NOMO-1 treated with DMSO at 0.1 percent for 48 hours (cell line): ENCODE results near the gene DDAH2.

Experiments used
- DNase-seq: peaks from one replicate; lab custom pipeline; 2025; ENCODE audit not compliant: unreplicated experiment; lab: John Stamatoyannopoulos, UW

The DDAH2 gene, protein sequence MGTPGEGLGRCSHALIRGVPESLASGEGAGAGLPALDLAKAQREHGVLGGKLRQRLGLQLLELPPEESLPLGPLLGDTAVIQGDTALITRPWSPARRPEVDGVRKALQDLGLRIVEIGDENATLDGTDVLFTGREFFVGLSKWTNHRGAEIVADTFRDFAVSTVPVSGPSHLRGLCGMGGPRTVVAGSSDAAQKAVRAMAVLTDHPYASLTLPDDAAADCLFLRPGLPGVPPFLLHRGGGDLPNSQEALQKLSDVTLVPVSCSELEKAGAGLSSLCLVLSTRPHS

DNA sequence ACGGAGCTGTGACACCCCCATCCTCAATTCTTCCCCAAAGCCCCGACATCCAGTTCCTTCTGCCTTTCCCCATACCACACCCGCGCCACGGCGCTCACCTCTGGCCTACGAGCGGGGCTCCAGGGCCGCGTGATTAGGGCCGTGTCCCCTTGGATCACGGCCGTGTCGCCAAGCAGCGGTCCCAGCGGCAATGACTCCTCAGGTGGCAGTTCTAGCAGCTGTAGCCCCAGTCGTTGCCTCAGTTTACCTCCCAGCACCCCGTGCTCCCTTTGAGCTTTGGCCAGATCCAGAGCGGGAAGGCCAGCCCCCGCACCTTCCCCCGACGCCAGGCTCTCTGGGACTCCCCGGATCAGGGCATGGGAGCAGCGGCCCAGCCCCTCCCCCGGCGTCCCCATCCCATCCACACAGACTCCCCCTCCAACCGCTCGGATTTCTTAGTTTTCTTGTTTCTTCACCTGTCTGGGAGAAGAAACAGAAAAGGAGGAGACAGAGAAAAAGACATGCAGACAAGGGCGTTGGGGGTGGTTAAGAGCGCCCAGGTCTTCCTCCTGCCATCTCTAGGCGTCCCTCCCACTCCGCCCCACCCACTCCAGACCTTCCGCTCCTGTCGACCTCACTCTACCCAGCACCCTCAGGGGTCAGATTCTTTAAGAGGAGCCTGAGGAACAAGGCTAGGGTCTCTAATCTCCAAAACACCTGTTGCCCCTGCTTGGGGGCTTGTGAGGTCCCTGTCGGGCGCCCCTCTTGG is at the start of gene DDAH2:
Gene DDAH2 (minus strand): TSS at position 533 of the 748 bp plus-strand sequence. CDS start 138 bp downstream, at position 395.
- DNase-seq = no peak

DNA sequence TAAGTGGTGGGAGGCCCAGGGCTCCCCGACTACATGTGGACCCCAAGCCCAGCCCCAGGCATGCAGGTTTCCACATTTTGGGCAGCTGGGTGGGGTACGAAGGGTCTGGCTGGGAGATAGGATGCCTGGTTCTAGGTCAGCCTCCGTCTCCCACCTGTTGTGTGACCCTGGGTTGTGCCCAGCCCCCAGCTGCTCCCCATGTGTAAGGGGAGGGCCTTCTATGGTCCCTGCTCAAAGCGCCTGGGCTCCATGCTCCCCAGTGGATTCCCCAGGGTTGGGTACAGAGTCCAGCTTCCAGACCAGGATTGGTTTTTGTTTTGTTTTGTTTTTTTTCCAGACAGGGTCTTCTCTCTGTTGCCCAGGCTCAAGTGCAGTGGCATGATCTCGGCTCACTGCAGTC is 49.1 kb upstream of the DDAH2 start:
- DNase-seq = no peak

DNA sequence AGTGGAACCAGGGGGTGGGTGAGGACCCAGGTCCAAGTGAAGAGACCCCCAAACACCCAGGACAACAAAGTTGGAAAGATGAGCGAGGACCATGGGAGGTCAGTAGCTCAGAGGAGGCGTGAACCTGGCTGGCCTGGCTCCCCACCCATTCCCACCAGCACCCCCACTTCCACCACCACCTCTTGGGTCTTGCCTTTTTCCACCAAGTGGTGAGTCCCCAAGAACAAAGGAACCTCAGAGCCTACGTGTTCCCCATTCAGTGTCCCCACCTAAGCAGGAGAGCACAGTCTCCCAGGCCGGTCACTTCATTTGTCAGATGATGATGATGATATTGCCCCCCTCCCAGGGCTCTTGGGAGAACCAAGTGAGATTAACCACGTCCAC is 48.6 kb upstream of the DDAH2 start:
- no peak for DNase-seq

DNA sequence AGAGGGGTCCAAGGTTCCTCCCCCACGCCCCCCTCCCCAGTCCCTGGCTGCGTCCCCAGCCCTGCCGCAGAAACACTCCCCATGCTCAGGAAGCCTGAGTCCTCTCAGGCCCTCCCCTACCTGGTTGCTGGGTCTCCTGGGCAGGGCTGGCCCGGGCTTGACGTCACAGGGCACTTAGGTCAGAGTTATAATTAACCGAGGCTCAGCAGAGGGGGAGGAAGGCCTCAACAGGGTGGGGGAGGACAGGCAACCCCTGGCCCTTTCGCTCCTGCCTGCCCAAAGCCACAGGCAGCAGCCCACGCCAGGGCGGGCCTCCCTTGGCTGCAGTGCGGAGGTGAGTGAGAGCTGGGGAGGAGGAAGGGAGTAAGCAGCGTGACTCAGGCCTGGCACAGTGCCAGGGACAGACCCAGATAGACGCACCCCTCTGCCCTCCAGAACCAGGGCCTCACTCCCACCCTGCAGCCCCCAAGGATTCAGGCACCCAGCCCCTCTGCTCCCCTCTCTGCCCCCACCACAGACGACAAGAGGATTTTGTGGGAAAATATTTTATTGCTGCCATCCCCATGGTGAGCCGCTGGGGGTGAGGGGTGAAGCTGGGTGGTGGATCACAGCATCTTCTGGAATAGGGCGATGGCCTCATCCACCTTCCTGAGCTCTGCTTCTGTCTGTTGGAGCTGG is 48.0 kb upstream of the DDAH2 start, which contains the start of gene VWA7:
Gene VWA7 (minus strand): TSS at position 340 of the 678 bp plus-strand sequence. CDS start 549 bp downstream, outside the sequence.
- DNase-seq = peak; percentile 49

DNA sequence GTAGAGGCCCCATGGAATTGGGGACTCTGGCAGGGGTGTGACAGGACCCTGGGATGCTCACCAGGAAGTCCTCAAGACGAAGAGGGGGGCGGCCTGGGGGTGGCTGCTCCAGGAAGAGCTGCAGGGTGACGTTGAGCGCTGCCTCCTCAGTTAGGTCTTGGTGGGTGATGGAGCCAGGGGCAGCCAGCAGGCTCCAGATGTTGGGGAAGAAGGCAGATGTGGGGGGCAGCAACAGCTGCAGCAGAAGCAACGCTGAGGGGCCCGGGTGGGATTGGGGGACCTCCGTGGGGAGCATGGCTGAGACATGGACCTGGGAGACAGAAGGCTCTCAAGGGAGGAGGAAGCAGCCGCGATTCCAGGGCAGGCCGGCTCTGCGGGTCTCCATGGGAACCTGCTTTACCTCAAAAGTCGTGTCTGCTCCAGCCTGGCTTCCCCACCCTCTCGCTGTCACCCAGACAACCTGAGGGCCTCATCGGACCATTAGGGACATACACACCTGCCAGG is 47.4 kb upstream of the DDAH2 start:
- DNase-seq = no peak

DNA sequence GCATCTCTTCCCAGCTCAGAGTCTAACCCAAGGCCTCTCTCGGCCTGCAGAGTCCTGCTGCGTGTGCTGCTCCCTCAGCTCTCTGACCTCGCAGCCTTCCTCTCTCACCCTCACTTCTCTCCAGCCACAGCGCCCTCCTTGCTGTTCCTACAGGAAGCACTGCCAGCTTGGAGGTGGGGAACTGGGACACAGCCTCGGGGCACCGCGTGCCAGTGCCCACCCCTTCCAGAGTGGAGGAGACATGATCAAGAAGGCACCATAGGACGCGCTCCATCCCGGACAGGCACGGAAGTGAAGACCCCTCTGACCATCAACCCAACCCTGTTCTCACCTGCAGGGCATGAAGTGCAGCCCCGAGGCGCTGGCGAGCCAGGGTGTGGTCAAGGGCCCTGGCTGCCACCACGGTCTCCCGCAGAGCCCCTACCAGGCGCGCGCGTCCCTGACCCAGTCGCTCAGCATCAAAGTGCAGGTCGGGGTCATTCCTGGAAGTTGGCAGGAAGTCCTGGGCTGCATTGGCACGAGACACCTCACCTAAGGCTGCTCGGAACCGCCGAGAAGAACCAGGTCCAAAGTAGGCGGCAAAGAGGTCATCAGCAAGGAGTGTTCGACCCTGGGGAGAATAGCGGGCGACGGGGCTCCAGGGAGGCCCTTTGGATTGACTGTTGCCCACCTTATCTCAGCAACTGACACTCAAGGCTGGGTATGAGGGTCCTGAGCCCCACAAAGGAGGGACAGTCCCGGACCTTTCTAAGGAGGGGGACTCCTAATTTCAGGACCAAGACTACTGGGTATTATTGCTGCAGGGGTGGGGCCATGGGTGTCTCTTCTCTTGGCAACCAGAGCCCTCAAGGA is 46.8 kb upstream of the DDAH2 start:
- no peak for DNase-seq

DNA sequence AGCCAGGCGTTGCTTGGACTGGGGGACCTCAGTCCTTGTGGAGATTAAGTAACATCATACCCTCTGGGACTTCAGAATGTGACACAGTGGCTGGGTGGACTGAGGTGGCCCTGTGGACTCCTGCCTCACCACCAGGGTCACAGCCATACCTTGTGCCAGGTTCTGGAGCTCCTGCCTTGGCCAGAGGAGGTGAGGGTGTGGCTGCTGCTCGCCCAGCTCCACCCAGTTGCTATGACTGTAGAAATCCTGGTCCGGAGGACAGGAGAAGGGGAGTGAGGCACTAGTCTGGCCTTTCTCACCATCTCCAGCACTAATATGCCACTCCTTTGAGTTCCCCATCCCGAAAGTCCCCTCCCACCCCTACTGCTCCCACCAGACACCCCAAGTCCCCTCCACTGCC is 46.1 kb upstream of the DDAH2 start:
- DNase-seq = no peak

DNA sequence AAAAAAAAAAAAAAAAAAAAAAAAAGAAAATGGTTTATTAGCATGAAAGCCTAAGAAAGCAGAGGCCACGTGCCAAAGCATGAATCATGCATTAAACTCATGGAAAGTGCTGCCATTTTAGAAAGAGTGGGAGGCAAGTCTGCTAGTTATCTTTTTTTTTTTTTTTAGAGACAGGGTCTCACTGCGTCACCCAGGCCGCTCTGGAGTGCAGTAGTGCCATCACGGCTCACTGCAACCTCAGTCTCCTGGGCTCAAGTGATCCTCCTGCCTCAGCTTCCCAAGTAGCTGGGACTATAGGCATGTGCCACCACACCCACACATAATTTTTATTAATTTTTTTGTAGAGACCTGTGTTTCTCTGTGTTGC is 42.9 kb upstream of the DDAH2 start:
- no peak for DNase-seq

DNA sequence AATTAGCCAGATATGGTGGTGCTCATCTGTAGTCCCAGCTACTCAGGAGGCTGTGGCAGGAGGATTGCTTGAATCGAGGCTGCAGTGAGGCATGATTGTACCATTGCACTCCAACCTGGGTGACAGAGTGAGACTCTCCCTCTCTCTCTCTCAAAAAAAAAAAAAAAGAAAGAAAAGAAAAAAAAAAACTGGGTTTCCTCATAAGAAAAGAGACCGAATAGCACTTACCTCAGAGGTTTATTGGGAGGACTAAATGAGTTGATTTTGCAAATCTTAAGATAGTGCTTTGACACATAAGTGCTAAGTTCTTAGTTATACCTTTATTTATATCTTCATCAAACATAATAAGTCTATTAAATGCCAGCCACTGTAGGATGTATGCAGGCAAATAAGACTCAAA is 41.8 kb upstream of the DDAH2 start:
- no peak for DNase-seq

DNA sequence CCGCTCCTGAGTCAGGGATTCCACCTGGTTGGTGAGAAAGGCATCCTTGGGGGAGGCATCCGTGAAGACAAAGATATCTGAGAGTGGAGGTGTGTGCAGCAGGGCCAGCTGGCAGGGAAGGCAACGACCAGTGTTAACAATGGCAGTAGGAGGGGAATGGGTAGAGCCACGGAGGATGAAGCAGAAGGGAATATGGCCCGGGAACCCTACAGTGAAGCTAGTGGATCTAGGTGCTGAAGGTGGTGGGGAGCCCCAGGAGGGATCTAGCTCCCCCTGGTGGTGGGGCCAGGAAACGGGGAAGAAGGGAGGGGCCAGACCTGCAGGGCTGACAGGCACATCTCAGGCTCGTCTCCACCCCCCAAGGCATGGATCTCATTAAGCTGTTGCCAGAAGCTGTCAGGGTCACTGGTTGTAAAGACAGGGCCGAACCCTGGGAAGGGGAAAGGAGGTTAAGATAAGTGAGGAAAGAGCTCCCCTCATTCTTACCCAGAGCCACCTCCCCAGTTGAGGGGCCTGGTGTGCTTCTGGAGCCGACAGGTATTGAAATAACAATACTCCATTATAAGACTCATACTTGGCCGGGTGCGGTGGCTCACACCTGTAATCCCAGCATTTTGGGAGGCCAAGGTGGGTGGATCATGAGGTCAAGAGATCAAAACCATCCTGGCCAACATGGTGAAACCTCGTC is 40.7 kb upstream of the DDAH2 start:
- peak; percentile 77 for DNase-seq

DNA sequence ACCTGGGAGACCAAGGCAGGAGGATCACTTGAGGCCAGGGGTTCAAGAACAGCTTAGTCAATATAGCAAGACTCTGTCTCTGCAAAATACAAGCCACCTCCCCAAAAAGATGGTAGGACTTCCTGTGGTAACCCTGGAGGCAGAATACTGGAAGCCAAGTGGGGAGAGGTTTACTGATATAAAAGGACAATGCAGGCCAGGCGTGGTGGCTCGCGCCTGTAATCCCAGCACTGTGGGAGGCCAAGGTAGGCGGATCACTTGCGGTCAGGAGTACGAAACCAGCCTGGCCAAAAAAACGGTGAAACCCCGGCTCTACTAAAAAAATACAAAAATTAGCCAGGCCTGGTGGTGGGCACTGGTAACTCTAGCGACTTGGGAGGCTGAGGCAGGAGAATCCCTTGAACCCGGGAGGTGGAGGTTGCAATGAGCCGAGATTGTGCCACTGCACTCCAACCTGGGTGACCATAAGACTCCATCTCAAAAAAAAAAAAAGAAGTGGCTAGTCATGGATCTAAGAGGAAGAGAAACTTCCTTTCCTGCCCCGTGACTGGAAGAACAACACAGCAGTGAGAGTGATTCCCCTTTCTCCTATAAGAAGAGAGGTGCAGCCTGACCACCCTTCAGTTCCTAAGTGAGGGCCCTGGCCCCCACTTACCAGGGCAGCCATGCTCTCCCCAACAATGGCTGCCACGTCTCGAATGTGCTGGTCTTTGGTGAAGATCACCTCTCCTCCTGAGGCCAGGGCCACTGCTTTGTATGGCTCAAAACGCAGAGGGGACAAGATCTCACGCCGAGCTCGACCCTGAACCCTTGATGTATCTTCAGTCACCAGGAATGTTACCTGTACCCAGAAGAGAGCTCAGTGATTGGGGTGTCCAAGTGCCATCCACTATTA is 39.5 kb upstream of the DDAH2 start:
- DNase-seq = peak; percentile 65

DNA sequence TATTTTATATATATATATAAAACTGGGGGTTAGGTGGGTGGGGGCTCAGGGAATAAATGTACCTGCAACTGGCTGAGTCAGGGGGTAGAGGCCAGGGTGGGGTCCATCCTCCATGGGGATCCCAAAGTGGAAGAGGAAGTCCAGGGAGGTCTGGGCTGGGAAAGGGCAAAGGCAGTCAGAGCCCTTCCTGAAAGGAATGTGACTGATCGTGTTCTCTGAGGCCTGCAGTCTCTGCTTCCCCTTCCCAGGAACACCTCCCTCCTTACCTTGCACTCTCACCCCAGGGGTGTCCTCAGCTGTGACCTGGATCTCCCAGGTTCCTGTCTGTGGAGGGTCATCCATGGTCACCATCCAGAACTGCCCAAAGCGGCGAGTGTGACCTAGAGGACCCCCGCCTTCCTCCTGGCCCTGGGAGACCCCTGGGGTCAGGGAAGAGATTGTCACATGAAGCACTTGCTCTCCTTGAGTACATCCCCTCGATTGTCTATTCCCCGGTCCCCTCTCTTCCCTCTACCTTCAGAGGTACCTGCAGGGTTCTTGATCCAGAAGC is 38.1 kb upstream of the DDAH2 start:
- DNase-seq = no peak

DNA sequence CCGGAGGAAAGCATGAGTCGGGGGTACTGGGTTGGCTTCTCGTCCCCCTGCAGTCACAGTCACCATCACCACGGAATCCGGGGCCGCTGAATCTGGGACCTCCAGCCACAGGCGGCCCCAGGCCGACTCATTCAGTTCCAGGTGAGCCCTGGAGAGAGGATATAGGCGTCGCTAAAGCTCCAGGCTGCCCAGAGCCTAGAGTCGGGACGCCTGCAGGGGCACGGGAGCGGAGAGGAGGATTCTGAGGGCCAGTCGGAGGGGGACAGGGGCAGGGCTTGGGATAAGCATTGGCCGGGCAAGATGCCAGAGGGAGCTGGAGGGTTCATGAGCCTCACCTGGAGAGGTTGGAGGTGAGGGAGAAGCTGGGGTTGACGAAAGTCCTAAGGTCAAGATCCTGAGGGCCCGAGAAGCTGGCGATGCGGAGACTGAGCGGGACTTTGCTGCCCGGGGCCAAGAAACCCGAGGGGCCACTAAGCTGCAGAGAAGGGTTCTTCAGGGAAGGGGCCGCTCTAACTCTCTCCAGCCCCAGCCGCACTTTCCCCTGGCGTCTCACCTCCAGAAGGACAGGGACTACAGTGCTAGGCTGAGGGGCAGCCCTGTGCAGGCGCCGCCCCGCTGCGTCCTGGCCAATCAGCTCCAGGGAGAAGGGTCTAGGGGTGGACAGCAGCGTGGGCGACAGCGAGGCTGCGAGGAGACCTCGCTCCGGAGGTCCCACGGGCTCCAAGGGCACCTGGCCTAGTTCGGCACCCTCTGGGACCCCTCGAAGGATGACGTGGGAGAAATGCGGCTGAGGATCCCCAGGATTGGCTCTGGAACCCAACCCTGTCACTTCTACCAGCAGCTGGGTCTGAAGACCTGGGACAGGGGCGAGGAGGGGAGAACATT is 37.1 kb upstream of the DDAH2 start:
- no peak for DNase-seq

DNA sequence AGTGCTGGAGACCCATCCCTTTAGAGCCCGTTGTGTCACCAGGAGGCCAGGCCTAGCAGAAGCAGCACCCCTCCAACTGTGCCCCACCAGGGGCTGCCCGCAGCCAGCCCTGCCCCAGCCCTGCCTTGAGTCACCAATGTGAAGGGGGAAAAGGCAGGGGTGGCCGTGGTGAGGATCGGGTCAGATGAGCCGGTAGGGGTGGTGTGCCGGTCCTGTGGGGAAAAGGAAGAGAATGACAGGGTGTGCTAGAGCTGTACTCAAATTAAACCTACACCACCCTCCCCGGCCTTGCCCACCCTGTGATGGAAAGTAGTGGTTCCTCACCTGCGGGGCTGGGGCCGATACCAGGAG is 36.4 kb upstream of the DDAH2 start:
- no peak for DNase-seq

DNA sequence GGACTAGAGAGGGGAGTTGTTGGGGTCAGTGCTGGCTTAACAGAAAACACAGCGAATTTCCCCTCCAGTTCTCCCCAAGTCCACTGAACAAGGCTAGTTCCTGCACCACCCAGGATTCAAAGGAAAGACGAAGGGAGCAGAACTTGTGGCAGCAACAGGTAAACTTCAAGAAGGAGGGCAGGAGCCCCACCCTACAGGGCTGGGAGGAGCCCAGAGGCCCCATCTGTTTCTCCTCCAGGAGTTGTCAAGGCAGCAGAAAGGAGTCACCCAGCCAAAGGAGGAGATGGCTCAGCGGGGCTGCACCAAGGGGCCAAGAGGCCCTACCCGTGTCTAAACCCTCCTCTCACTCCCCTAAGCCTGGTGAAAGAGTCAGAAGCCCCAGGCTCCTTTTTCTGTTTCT is 35.1 kb upstream of the DDAH2 start:
- DNase-seq = no peak

DNA sequence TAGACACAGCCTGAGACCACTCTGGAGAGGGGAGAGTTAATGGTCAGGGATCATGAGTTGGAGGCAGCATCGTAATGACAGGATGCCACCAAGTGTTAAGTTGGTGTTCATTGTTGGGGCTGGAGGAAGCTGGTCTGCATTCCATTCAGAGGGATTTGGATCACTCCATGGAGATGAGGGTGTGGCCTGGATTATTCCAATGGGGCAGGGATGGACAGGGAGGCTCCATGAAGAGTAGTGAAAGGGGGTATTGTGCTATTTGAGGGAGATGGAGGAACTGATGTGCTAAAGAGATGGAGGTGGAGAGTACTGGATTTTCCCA is 34.5 kb upstream of the DDAH2 start:
- DNase-seq = no peak

DNA sequence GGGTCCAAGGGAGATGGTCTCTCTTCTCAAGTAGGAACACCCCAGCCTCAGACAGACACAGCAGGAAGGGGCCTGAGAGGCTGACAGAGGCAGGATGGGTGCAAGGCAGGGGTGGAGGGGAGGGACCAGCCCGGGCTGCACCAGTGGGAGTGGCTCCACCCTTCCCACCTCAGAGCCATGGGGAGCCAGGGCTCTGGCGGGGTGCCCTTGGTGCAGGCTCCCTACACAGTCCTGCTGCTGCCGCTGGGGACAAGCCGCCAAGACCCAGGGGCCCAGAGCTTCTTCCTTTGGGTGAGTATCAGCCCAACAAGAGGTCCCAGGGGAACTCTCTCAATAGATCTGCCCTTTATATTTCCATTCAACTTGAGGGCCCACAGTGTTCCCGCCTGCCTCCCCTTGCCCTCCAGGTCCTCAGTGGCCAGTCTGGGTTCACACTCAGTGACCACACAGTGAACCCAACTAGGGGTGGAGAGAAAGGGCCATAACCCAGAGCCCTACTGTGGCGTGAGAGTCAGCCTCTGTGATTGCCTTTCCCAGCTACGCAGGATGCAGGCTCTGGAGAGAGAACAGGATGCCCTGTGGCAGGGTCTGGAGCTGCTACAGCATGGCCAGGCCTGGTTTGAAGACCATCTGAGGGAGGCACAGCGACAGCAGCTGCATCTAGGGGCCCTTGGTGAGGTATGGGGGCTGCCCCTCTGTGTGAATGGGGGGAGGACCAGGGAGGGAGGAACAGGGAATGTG is 33.9 kb upstream of the DDAH2 start:
- no peak for DNase-seq

DNA sequence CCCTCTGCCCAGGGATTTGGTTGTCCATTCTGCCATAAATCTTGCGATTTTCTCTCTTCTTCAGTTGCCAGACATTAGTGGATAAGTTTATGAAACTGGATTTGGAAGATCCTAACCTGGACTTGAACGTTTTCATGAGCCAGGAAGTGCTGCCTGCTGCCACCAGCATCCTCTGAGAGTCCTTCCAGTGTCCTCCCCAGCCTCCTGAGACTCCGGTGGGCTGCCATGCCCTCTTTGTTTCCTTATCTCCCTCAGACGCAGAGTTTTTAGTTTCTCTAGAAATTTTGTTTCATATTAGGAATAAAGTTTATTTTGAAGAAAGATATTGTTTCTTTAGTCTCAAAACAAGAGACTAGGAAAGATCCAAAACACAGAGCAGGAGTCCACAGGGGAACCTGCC is 33.3 kb upstream of the DDAH2 start, which contains the start of gene SAPCD1:
Gene SAPCD1 (plus strand): TSS at position 301 of the 400 bp plus-strand sequence. CDS start 399 bp downstream, outside the sequence.
- DNase-seq = no peak
